Stimulated activated CD8-positive, alpha-beta memory T cell treated with anti-CD3 and anti-CD28 coated beads, Interleukin-7, amount 100 ng/mL, for 4 hours (primary cell): ENCODE data around the gene GIMD1.
"Not testable (repeated sequence)": the region's sequence is repeated elsewhere in the genome, so short reads cannot be mapped to it uniquely, and the experiment has no call there.

Experiments used
- DNase-seq, 2 donors: peaks; one replicate each; pipeline ENCODE4 v3.0.0-alpha.2; 2020; ENCODE audit warnings: low read depth in 2 of 2

Gene GIMD1

GRCh38 chr4:106351016-106351415, 17.6 kb downstream of the GIMD1 start:
- DNase-seq = no peak

GRCh38 chr4:106347167-106347566, 21.4 kb downstream of the GIMD1 start:
- DNase-seq = no peak

DNA sequence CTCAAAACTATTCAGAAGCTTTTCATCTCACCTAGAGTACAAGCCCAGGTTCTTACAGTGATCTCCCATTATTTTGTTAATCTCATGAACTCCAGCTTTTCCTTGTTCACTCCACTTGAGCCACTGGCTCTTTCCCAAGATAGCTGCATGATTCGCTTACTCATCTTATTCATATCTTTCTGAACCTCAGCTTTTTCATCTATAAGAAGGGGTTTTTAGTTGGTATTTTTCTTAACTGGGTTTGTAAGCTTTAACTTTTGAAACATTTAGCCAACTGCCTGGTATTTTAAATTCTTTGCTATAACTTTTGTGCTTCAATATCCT, 24.0 kb downstream of the GIMD1 start:
- DNase-seq = no peak

DNA sequence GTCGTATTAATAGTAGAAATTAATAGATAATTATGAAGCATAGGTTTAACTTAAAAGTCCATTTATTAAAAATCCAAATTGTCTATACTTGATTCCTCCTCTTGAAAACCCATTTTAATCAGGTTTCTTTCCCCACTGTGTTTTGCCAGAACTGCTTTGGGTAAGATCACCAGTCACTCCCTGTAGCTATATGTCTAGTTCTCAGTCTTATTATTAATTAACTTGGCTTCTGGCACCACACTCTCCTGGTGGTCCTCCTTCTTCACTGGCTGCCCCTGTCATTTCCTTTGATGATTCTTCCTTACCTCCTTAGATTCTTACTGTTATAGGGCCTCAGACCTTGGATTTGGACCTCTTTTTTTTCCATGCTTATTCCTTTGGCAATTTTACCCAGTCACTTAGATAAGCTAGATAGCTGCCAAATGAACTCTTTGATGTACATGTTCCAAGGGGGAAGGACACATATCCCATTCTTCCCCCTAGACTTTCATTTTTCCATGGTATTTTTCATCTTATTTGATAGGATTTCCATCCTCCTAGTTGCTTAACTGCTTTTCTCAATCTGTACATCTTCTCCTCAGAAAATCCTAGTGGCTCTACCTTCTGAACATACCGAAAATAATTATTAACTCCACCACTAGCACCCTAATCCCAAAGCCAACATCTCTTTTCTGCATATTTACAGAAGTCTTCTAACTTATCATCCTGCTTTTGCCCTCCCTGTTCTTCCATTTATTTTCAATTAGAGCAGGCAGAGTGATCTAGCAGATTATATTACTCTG, 24.5 kb downstream of the GIMD1 start:
- DNase-seq = no peak

- DNase-seq = no peak
Observed at GRCh38 chr4:106340774-106341173, 27.8 kb downstream of the GIMD1 start.

GRCh38 chr4:106339431-106339830, 29.1 kb downstream of the GIMD1 start:
- no peak for DNase-seq

- no peak for DNase-seq
Observed at GRCh38 chr4:106338671-106339070, 29.9 kb downstream of the GIMD1 start.

DNA sequence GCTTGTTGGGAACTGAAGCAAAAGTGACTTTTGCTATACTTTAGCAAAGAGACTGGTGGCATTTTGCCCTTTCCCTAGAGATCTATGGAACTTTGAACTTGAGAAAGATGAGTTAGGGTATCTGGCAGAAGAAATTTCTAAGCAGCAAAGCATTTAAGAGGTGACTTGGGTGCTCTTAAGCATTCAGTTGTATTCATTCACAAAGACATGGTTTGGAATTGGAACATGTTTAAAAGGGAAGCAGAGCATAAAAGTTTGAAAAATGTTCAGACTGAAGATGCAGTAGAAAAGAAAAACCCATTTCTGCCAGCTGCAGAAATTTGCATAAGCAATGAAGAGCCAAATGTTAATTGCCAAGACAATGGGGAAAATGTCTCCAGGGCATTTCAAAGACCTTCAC, 30.7 kb downstream of the GIMD1 start:
- DNase-seq = no peak

DNA sequence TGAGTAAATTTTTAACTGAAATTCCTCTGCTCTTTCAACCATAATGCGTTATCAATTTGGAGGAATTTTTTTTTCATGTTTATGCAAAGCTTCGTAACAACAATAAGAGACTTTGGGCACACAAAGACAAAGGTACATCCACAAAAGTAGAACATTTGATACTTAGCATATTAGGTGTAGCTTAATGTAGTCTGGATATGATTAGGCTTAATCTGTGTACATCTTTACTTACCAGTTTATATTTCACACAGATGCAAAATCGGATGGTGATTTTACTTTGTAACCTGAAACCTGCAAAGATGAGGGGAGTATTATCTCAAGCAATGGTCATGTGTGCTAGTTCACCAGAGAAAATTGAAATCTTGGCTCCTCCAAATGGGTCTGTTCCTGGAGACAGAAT, 32.0 kb downstream of the GIMD1 start:
- no peak for DNase-seq

DNA sequence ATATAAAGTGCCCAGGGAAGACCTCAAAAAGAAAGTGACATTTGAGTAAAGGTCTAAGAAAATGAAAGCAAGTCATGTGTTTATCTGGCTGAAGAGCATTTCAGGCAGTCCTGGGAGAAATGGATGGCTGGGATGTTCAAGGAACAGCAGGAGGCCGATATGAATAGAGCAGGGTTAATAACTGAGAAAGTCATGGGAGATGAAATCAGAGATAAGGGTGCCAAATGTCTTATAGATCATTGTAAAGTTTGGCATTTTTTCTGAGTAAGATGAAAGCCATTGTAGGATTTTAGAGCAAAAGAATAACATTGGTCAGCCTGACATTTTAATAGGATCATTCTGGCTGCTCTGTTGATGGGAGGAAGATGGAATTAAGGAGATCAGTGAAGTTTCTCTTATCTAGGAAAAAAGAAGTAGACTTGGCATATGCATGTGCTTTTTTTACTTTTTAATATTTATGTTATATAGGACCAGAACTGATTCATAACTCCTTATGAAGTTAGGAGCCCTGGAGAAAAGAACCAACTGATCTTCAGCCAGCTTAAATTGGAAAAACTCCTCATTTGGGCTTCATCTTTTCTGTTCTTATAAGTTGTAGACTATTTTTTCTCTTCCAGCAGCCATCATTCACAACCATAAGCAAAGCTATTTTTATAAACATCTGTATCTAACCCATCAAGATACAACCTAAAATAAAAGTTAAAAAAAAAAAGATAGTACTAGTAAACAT, 33.7 kb downstream of the GIMD1 start:
- no peak for DNase-seq

GRCh38 chr4:106333186-106333585, 35.4 kb downstream of the GIMD1 start:
- no peak for DNase-seq

GRCh38 chr4:106329041-106329618, 39.4 kb downstream of the GIMD1 start:
- DNase-seq = no peak

- DNase-seq = no peak
Observed at GRCh38 chr4:106325800-106326199, 42.8 kb downstream of the GIMD1 start.

- DNase-seq = no peak
Observed at GRCh38 chr4:106323119-106323518, 45.5 kb downstream of the GIMD1 start.

GRCh38 chr4:106321814-106322213, 46.8 kb downstream of the GIMD1 start:
- DNase-seq = not testable (repeated sequence)

DNA sequence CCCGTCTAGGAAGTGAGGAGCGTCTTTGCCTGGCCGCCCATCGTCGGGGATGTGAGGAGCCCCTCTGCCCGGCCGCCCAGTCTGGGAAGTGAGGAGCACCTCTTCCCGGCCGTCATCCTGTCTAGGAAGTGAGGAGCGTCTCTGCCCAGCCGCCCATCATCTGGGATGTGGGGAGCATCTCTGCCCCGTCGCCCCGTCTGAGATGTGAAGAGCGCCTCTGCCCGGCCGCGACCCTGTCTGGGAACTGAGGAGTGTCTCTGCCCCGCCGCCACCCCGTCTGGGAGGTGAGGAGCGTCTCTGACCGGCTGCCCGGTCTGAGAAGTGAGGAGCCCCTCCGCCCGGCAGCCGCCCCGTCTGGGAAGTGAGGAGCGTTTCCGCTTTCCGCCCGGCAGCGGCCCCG, 47.4 kb downstream of the GIMD1 start:
- not testable (repeated sequence) for DNase-seq

DNA sequence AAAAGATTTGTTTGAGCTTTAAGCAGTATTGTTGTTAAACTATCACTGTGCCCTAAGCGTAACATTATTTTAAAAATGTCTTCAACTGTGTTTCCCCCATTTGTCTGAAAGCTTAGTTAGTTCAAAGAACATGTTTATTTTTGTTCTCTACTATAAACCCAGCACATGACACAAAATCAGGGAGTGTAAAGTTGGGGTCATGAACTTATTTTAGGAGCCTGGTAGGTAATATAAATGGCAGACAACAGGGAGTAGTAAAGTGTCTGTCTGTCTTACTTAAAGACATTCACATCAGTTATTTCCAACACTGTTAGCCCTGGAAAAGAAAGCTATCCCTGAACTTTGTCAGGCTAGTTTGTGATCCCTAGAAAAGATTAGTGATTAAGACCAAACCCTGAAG, 48.3 kb downstream of the GIMD1 start:
- DNase-seq = no peak

- DNase-seq = no peak
Observed at GRCh38 chr4:106318511-106318910, 50.1 kb downstream of the GIMD1 start.

GRCh38 chr4:106317815-106318214, 50.8 kb downstream of the GIMD1 start:
- no peak for DNase-seq

- no peak for DNase-seq
Observed at GRCh38 chr4:106316773-106317409, 51.7 kb downstream of the GIMD1 start.

DNA sequence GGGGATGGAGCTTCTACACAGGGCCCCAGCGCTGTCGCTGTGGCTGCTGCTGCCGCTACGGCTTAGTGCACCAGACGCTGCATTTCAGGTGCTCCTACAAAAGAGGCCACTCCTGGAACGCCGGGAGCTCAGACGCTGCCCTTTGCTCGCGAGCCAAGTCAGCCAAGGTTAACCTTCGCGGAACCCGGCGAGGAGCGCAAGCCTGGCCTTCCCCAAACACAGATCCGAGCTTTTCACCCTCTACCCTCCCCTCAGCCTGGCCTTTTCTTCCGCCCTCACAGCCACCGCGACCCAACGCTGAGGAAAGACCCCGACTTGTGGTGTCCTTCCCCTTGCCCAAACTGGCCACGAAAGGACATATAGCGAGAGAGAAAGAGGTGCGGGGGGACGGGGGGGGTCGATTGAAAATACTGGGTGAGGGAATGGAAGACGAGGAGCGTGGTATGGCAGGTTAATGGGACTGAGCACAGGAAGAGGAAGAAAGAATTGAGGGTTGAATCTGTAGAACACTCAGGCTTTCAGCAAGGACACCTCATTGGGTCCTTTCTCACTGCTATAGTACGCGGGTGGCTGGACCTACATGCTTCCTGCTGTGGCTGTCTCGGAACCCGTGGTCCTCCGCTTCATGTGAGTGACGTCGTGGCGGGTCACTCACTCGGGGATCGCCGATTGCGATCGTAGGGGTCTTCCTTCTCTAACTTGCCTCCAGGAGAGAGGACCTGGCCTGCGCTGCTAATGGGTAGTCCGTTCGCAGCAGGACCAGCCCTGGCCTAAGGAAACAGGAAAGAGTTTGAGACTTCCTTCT, 52.4 kb downstream of the GIMD1 start, which contains the start of the genes AIMP1 and TBCK:
AIMP1 (plus strand) TSS at position 583 of the 805 bp plus-strand sequence. CDS start 8,460 bp downstream, outside the sequence.
TBCK (minus strand) TSS at position 242 of the 805 bp plus-strand sequence. CDS start 7,249 bp downstream, outside the sequence.
- peak; percentile 76 to 86 for DNase-seq
